MM.1S (cell line): ENCODE data around the gene CILP2.

ENCODE experiments used
- EZH2 ChIP-seq: fragments of 300-600 bp; sonication (generic); optimal IDR thresholded peaks from 2 replicates; pipeline ENCODE3; 2017; ENCODE audit warnings: low read depth, mild to moderate bottlenecking, antibody characterized with exemption, low read length, mixed read lengths
- TF ChIP-seq, protein P1 (sequence below): fragments of 300-600 bp; sonication (generic); IDR thresholded peaks from 2 replicates; pipeline ENCODE4 v1.5.1; 2016; ENCODE audit warnings: antibody characterized with exemption, low read length, mixed read lengths

DNA sequence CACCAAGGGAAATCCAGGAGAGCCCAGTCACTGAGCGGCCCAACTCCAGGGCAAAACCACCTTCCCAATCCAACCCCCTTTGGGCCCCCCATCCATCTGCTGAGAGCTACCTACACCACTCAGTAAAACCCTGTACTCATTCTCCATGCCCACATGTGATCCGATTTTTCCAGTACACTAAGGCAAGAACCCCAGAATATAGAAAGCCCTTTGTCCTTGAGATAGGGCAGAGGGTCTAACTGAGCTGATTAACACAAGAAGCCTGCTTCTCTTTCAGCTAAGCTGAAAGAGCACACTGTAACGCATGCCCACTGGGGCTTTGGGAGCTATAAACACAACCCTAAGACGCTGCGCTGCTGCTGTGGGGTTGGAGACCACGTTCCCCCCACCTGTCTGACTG is 44.4 kb downstream of the CILP2 start:
- TF ChIP-seq, protein P1, sequence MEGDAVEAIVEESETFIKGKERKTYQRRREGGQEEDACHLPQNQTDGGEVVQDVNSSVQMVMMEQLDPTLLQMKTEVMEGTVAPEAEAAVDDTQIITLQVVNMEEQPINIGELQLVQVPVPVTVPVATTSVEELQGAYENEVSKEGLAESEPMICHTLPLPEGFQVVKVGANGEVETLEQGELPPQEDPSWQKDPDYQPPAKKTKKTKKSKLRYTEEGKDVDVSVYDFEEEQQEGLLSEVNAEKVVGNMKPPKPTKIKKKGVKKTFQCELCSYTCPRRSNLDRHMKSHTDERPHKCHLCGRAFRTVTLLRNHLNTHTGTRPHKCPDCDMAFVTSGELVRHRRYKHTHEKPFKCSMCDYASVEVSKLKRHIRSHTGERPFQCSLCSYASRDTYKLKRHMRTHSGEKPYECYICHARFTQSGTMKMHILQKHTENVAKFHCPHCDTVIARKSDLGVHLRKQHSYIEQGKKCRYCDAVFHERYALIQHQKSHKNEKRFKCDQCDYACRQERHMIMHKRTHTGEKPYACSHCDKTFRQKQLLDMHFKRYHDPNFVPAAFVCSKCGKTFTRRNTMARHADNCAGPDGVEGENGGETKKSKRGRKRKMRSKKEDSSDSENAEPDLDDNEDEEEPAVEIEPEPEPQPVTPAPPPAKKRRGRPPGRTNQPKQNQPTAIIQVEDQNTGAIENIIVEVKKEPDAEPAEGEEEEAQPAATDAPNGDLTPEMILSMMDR: no peak
- no peak for TF ChIP-seq EZH2
